SKM-1 (cell line): Measurements from ENCODE around the gene DNAJA3.

Experiments used
- DNase-seq: peaks from one replicate; lab custom pipeline; 2025; ENCODE audit not compliant: unreplicated experiment; lab: John Stamatoyannopoulos, UW

The DNAJA3 gene

DNA sequence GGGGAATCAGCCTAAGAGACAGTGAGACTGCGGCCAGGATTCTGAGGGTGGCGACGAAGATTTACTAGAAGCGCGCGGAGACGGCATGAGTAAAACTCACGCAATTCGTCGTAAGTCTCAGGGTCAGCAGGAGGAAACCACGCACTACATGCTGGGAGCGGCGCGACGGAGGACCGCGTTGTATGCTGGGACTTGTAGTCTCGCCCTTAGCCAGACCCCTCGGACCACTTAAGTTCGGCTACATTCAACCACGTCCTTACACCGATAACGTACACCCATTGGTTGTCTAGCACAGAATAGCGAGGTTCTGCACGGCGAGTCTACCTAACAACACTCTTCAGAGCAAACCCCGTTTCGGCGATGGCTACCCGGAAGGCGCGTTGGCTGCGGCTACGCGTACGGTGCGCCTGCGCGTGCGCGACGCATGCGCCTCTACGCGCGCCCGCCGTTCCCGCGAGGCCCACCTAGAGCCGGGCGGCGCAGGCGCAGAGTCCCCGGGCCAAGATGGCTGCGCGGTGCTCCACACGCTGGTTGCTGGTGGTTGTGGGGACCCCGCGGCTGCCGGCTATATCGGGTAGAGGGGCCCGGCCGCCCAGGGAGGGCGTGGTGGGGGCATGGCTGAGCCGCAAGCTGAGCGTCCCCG lies at the start of gene DNAJA3:
Gene DNAJA3 (plus strand): TSS at position 491 of the 643 bp plus-strand sequence. CDS start 14 bp downstream, at position 505.
- DNase-seq, result peak; percentile 96

DNA sequence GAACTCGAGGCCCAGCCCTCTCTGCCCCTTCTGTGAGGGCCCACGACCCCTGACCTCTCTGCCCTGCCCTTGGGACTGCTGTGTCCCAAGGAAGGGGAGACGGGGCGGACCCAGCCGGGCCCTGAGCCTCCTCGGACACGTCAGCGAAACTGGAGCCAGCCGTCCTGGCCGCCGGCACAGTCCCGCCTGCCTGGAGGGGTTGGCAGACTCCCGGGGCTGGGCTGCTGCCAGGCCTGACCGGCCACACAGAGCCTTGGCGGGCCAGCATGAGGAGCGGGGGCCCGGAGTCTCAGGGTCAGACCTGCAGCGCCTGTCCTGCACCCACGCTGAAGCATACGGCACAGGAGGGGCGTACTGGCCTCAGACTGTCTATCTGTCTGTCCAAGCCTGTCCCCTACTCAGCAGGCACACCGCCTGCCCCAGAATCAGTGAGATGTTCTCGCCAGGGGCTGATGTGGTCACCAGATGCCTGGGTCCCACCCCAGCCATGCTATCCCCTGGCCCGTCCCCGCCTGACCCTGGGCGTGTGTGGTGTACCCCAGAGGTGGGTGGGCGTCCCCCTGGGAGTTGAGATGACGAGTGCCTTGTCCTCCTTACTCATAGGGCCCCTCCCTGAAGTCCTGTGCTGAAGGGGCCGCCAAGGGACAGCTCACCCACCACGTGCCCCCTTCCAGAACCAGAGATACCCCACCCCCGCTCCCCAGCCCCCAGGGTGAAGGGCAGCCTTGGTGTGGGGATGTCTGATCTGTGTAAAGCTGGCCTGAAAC lies 49.4 kb upstream of the DNAJA3 start:
- DNase-seq, result no peak

DNA sequence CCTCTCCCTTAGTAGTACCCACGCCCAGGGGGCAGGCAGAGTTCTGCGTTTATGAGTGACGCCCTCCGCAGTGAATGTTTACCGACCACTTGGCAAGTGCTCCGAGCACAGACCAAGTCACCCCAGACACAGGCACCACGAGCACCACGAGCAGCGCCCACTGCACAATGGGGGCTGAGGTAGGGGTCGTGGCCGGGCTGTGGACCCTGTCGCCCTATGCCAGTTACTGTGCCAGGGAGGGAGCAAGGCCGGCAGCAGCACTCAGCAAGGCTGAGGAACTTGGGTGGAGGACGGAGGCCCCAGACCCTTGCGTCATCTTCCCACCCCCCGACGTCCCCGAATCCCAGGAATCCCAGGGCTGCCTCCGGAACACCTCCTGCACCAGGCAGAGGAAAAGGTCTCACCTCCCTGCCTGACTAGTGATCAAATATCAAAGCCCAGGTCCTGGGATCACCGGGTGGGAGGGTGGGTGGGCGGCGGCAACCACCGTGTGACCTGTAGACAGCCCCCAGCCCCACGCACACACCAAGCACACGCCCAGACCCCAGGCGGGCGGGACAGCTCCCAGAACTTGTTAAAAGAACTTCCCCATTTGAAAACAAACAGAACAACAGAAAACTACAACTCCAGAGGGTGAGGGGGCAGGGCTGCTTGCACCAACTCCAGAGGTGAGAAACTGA lies 48.6 kb upstream of the DNAJA3 start:
- no peak for DNase-seq

DNA sequence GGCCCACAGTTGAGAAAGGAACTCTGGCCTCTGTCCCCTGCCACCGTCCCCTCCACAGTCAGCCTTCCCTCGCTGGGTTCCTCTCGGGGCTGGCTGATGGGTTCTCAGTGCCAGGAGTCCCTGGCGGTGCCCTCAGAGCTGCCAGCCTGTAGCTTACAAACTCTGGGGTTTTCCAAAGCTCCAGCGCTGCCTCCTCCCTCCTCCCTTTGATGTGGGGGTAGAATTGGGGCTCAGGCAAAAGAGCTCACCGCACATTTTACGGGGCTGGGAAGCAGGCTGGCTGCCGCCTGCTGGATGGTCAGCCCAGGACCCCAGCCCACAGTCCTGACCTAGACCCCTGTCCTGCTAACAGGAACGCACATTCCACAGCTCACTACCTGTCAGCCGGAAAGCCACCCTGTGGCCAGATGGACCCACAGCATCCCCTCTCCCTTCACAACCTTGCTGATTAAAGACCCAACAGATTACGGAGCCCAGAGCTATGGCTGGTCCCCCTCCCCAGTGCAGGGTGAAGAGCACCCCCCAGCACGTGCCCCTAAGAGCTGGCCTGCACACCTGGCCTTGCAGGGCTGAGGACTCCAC lies 48.0 kb upstream of the DNAJA3 start:
- no peak for DNase-seq

DNA sequence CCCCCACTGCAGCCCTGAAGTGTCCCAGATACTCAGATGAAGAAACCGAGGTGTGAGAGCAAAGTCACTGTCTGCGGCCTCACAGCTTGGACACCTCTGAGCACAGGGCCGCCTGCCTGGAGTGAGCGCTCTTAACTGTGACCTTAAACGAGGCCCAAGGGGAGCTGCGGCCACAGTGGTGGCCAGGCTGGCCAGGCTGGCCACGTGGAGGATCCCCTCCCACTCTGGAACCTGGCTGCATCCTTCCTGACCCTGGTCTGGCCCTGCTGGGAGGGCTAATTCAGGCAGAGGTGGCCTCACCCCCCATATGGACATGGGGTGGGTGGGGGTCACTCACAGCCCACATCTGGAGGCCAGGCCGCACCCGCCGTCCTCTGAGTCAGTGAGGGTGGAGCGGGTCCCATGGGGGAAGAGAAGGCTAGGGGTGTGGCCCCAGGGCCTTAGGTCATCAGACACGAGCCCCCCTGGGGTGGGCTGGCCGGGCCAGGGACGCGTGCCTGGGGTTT lies 47.5 kb upstream of the DNAJA3 start:
- DNase-seq, result no peak

DNA sequence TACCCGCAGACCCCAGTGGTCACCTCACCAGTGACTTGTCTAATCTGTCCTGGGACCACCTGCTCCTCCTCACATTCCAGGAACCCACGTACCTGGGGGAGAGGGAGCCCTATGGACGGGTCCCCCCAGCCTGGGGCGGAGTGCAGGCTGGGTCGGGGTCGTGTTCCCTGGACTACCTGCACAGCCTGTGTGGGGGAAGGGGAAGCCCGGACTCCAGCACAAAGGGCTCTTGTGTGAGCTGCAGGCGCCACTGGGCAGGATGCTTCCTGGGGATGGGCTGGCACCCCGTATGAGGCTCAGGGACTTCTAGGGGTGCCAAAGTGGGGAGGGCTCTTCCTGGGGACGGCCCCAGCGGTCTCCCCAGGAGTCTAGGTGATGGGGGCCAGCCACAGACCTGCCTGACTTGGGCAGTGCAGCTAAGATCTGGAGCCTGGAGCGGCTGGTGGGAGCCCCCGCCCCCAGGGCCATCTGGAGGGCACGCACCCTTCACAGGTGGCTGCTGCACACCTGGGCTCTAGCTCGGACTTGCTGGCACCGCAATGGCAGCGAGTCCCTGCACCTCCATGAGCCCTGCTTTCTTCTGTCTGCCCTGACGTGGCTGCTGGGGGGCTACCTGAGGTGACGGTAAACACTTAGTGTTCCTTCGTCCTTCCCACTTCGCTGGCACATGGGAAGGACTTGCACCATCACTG lies 46.5 kb upstream of the DNAJA3 start:
- no peak for DNase-seq

DNA sequence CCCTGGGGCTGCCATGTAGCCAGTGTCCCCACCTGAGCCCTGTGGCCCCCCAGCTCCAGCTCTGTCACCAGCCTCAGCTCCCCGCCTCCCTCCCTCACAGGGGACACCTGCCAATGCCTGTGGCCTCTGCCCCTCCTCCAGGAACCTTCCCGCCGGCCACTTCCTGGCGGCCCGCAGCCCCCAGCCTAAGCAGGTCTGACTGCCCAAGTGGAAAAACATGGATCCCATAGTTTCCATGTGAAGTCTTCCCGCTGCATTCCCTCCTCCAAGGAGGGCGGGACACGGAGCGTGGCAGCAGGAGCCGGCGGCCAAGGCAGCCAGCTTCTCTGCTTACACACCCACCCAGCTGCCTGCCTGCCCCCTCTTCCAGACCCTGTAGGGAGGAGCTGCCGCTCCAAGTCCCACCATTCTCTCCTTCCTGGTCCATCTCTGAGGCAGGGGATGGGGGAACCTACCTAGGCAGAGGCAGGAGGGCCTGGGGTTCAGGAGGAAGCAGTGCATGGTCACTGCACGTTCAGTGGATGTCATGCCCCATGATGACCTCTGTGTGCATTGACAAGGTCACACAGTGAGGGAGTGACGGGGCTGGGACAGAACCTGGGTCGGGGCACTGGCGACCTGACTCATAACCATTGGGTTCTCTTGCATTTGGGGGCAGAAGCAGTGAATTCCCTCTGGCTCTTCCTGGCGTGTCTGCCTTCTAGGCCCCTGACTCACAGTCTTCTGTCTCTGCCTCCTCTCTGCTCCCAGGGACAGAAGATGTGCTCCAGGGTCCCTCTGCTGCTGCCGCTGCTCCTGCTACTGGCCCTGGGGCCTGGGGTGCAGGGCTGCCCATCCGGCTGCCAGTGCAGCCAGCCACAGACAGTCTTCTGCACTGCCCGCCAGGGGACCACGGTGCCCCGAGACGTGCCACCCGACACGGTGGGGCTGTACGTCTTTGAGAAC lies 45.3 kb upstream of the DNAJA3 start:
- DNase-seq, result no peak

DNA sequence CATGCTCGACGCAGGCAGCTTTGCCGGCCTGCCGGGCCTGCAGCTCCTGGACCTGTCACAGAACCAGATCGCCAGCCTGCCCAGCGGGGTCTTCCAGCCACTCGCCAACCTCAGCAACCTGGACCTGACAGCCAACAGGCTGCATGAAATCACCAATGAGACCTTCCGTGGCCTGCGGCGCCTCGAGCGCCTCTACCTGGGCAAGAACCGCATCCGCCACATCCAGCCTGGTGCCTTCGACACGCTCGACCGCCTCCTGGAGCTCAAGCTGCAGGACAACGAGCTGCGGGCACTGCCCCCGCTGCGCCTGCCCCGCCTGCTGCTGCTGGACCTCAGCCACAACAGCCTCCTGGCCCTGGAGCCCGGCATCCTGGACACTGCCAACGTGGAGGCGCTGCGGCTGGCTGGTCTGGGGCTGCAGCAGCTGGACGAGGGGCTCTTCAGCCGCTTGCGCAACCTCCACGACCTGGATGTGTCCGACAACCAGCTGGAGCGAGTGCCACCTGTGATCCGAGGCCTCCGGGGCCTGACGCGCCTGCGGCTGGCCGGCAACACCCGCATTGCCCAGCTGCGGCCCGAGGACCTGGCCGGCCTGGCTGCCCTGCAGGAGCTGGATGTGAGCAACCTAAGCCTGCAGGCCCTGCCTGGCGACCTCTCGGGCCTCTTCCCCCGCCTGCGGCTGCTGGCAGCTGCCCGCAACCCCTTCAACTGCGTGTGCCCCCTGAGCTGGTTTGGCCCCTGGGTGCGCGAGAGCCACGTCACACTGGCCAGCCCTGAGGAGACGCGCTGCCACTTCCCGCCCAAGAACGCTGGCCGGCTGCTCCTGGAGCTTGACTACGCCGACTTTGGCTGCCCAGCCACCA lies 44.4 kb upstream of the DNAJA3 start:
- no peak for DNase-seq

DNA sequence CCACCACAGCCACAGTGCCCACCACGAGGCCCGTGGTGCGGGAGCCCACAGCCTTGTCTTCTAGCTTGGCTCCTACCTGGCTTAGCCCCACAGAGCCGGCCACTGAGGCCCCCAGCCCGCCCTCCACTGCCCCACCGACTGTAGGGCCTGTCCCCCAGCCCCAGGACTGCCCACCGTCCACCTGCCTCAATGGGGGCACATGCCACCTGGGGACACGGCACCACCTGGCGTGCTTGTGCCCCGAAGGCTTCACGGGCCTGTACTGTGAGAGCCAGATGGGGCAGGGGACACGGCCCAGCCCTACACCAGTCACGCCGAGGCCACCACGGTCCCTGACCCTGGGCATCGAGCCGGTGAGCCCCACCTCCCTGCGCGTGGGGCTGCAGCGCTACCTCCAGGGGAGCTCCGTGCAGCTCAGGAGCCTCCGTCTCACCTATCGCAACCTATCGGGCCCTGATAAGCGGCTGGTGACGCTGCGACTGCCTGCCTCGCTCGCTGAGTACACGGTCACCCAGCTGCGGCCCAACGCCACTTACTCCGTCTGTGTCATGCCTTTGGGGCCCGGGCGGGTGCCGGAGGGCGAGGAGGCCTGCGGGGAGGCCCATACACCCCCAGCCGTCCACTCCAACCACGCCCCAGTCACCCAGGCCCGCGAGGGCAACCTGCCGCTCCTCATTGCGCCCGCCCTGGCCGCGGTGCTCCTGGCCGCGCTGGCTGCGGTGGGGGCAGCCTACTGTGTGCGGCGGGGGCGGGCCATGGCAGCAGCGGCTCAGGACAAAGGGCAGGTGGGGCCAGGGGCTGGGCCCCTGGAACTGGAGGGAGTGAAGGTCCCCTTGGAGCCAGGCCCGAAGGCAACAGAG lies 43.5 kb upstream of the DNAJA3 start:
- no peak for DNase-seq

DNA sequence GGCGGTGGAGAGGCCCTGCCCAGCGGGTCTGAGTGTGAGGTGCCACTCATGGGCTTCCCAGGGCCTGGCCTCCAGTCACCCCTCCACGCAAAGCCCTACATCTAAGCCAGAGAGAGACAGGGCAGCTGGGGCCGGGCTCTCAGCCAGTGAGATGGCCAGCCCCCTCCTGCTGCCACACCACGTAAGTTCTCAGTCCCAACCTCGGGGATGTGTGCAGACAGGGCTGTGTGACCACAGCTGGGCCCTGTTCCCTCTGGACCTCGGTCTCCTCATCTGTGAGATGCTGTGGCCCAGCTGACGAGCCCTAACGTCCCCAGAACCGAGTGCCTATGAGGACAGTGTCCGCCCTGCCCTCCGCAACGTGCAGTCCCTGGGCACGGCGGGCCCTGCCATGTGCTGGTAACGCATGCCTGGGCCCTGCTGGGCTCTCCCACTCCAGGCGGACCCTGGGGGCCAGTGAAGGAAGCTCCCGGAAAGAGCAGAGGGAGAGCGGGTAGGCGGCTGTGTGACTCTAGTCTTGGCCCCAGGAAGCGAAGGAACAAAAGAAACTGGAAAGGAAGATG lies 42.8 kb upstream of the DNAJA3 start:
- no peak for DNase-seq

DNA sequence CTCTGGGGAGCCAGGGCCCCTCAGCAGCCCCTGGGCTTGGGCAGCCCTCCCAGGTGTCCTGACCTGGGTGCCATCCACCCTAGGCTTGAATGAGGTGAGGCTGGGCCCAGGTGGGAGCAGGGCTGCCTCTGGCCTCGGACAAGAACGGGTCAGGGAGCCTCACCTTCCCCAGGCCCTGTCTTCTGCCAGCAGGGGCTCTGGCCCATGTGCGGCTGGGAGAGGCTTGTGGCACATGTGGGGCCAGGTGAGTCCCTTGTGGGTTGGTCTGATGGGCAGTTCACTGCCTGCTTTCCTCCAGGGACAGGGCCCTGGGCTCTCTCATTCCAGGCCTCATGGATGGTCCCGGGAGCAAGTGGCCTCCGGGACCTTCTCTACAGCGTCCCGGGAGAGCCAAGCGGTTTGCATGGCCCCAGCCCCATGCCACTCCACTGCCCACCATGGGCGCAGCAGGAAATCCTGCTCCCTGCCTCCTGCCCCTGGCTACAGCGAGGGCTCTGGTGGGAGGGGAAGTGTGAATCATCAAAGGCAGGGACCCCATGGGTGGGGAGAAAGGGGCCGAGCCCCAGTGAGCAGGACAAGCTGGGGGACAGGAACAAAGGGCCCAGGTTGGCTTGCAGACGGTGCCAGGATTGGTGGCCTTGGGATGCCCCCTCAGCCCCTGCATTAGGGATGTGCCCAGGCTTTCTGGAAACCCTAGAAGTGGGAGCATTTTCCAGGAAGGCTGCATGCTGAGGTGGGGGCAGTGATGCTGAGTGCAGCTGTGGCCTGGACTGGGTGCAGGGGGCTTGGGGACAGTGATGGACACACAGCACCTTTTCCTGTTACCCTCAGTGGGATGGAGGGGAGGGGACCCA lies 41.9 kb upstream of the DNAJA3 start:
- no peak for DNase-seq

DNA sequence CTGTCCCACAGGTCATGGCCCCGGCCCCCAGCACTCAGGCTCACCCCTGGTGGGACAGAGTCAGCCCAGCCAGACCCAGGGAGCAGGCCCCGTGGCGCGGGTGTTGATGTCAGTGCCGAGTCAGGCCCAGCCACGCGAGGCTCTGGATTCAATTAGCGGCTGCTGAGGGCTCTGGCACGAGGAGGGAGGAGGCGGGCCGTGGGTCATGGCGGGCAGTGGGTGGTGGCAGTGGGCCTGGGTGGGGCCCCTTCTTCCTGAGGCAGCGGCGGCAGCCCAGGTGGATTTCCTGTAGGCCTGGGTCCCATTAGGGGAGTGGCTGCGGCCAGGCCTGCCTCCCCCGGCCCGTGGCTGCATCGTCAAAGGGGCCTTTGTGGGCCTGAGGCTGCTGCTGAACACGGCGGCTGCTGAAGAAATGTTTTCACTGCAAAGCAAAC lies 41.1 kb upstream of the DNAJA3 start:
- DNase-seq, result no peak

DNA sequence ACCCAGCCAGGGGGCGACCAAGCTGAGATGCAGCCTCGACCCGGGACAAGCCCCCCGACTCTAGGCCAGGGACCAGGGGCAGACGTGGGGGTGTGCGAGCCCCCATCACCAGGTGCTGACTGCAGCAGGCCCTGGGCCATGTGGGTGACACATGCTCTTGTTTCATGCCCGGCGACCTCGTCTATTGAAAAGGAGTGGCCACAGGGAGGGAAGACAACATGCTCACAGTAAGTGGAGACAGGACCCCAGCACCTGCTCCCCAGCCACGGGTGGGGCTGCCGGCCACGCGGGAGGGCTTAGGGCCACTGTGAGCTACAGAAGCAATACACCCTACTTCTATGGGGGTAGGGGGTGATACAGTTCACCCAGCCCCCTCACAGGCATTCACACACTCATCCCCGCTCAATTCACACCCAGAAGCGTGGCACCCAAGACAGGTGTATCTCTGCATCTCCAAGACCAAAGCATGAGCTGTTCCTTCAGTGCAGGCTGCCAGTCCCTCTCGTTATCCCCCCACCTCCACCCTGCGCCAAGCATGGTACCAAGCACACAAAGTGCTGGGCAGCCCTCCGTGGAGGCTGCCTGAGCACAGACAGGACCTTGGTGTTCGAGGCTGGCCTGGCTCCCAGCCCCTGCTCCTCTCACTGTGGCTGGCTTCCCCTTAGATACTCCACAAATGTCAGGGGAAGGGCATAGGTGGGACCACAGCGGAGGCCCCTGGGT lies 40.4 kb upstream of the DNAJA3 start:
- DNase-seq, result no peak

DNA sequence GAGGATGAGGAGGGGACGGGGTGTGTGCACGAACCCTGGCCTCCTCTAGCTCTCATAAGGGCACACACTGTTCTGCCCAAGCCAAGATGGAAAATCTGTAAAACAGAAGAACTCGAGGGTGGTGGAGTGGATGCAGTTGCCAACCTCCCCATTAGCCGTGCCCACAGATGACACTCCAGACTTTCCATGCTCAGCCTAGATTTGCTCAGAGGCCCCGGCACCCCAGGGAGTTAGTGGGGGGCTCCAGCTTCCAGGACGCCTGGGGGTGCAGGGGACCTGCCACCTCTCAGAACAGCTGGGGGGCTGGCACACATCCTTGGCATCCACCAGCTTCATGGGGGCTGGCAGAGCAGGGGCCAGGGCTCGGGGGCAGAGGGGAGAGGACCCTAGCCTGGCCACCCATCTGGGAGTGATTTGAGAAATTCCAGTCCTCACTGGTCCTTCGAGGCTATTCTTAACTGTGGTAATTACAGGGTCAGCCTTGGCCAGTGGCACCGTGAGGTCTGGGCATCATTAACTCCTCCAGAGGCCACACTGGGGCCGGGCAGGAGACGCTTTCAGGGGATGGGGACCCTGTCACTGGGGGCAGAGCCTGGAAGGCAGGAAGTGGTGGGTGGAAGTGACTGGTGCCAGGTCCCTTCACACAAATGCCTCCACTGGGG lies 39.7 kb upstream of the DNAJA3 start:
- no peak for DNase-seq

DNA sequence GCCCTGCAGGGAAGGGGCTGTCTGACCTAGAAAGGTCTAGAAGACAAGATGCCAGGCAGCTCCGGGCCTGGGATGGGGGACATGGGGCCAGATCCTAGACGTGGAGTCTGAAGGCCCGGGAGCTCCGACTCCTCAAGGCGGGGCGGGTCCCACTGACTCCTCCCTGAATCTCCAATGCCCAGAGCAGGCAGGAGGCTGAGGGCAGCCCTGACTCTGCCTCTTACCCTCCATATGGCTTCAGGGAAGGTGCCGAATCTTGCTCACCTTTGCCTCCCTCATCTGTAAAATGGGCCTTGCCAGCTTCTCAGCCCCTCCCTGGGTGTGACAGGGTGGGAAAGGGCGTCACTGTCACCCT lies 39.2 kb upstream of the DNAJA3 start:
- no peak for DNase-seq
